GM19438 (cell line): ENCODE measurements around the gene ARMC9.
"Not testable (repeated sequence)": the region's sequence is repeated elsewhere in the genome, so short reads cannot be mapped to it uniquely, and the experiment has no call there.

Experiments
- ATAC-seq: cut with Tn5 transposase; IDR thresholded peaks from one replicate; pipeline ENCODE4 v1.9.1; 2021; ENCODE audit warnings: low read depth; ENCODE audit not compliant: unreplicated experiment

Gene ARMC9

GRCh38 chr2:231241755-231242507, 43.5 kb downstream of the ARMC9 start:
- no peak for ATAC-seq

DNA sequence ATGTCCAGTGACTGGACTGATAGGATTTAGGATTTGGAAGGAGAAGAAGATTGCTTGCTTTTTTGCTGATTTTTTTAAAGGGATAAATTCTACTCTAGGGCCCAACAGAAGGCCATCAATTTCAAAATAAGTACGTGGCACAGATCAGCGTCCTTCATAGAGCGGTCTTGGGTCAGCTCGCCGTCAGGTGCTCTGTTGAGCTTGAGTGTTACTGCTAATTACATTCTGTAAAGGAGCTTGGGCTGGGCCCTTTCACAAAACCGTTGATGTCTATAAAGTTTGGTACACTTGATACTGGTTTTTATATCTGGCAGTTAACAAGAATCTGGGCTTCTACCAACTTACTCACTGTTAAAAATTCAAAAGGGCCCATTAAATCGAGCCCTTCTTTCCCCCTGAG, 45.4 kb downstream of the ARMC9 start:
- no peak for ATAC-seq

GRCh38 chr2:231244382-231245248, 46.2 kb downstream of the ARMC9 start:
- no peak for ATAC-seq

DNA sequence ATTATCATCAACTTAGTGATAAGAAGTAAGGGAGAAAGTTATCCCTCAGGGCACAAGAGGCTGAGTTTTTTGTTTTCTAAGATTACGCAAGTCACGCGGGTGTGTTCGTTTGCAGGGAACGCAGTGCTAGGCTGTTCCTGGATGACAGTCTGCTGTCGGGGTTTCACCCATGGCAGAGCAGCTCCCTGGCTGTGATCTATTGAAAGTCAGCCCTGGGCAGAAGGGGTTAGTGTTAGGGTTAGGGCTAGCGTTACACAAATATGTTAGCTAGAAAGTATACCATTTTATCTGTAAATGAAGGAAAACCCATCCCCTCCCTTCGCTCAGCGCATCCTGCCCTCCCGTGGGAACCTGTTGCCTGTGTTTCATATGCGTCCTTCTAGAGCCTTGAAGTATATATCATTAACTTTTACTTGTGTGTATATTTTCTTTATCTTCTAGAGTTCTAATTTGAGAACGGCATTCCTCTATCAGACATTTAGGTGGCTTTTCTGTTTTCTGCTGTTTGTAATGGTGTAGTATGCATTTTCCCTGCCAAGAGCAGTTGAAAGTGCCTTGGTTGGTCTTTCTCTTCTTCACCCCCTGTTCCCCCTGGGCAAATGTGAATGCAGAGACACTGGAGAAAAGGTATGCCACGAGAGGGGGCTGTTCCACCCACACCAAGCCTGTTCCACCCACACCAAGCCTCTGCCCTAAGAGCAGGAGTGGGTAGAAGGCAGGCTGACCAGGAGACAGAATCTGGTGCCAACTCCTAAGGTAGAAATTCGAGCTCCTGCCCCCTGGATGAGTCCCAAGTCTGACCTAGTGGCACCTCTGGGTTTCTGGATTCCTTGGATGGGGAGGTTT, 47.0 kb downstream of the ARMC9 start:
- no peak for ATAC-seq

DNA sequence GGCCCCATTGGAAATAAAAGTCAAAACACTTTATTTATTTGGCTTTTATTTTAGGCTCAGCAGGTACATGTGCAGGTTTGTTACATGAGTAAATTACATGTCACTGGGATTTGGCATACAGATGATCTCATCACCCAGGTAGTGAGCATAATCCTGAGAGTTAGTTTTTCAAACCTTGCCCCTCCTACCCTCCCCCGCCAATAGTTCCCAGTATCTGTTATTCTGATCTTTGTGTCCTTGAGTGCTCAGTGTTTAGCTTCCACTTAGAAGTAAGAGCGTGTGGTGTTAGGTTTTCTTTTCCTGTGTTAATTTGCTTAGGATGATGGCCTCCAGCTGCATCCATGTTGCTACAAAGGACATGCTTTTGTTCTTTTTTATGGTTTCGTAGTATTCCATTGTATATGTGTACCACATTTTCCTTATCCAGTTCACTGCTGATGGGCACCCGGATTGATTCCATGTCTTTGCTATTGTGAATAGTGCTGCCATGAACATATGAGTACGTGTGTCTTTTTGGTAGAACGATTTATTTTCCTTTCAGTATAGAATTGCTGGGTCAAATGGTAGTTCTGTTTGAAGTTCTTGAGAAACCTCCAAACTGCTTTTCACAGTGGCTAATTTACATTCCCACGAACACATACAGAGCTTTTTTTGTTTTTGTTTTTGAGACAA, 47.9 kb downstream of the ARMC9 start:
- ATAC-seq: no peak

DNA sequence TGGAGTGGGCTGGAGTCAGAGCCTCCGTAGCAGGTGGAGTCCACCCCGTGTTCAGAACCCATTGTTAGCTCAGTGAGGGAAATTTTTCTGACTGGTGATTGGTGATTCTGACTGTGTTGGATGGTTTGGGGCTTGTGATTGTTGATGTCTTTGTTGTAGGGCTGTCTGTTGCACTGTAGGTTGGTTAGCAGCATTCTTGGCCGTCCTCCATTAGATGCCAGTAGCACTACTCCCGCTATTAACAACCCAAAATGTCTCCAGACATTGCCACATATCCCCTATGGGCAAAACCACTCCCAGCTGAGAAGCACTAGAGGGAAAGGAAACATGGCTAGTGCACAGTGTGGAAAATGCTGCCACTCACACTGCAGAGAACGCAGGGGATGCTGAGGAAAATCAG, 51.7 kb downstream of the ARMC9 start:
- no peak for ATAC-seq

DNA sequence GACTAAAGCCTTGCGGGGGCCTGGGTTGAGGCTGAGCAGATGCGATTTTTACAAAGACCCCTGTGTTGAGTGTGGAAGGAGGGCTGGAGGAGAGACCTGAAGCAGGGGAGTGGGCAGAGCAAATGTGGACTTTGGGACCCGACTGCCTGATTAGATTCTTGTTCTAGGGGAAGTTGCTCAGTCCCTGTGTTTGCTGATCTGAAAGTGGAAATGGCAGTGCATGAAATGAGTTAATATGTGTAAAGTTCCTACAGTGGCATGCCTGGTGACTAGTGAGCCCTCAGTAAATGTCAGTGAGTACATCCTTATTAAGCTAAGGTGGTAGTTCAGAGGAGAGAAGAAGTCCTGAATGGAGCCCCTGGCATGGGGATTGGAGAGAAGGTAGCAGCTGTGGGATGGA, 52.3 kb downstream of the ARMC9 start:
- ATAC-seq: no peak

- ATAC-seq: not testable (repeated sequence)
These were observed 54.9 kb downstream of the ARMC9 start for GRCh38 chr2:231253292-231253691.

DNA sequence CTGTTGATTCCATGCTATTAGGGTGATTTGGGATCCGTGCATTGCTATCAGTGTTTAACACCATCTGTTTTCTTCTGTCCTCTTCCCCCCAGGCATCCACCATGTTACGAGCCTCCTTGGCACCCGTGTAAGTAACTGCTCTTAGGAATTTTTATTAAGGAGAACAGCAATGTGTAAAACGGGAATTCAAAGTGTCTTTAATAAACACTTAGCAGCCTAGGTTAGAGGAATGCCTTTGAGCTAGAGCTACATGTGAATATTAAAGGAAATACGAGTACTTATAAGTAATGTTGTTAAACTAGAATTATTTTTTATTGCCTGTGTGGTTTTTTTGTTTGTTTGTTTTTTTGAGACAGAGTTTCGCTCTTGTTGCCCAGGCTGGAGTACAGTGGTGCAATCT, 58.1 kb downstream of the ARMC9 start:
- ATAC-seq: no peak

DNA sequence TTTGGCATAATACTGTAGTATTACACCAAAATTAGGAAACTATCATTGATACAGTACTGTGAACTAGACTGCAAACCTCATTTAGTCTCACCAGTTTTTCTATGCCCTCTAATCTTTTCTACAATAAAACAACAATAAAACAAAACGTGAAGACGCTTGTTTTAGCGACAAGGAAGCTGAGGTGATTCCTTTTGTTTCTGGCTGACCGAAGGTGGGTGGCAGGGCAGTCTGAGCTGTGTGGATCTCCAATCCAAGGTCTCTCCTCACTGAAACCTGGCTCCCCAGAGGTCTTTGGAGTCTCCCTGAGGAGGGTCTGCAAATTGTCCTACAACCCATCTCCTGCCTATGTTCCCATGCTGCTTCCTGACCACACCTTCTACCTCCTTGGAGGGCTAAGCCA, 59.3 kb downstream of the ARMC9 start:
- ATAC-seq: no peak

- no peak for ATAC-seq
These were observed 60.3 kb downstream of the ARMC9 start for GRCh38 chr2:231258701-231259100.

GRCh38 chr2:231259104-231259503, 60.7 kb downstream of the ARMC9 start:
- ATAC-seq: no peak

DNA sequence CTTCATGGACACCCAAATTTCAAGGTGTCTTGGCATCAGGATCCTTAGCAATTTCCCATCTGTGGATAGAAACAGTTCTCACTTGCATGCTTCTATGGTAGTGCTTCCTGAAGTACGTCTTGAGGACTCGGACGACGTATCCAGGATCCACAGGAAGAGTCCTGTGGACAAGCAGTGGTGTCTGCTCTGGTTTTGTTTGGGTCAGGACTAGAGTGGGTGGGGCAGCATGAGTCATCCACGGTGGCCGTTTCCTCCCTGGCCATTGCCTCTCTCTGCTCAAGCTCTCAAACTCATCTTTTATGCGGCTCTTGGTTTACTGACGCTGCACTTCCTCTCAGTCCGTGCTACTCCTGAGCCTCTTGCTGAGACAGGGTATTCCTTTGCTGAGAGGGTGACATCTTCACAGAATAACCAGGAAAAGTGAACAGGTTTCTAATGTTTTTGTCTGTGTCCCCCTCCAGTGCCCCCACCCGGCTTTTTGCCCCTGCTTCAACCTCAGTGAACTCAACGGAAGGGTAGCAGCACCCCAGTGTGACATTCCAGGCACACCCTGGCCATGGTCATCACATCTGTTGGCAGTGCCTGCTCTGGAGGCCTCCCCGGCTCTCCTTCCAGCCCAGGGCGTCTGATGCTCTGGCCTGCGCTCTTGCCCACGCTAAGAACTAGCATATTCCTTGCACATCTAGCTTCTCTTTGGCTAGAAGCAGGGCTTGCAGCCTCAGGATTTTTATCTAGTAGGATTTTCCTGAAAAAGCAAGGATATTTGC, 62.2 kb downstream of the ARMC9 start:
- ATAC-seq: no peak

DNA sequence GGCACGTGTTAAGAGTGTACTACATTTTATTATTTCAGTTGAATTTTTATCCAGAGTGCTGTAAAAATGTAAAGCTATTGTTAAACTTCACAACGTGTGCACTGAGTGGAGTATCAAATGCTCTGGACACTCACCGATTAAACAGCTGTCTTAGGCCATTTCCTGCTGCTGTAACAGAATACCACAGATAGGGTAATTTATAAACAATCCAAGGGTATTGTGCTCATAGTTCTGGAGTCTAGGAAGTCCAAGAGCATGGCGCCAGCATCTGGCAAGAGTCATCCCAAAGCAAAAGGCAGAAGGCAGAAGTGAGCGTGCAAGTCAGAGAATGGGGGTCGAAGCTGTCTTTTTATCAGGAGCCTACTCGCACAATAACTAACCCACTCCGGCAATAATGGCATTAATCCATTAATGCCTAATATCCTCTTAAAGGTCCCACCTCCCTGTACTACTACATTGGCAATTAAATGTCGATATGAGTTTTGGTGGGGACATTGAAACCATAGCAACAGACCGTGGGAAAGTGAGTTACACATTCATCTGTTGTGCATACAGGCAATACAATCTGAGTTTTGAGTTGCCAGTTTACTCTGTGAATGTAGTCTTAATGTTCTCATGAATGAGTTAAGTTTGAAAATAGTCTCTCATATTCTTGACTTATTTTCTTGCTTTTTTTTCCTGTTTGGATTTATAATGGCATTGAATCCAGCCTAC, 64.8 kb downstream of the ARMC9 start:
- no peak for ATAC-seq

- no peak for ATAC-seq
These were observed 72.0 kb downstream of the ARMC9 start for GRCh38 chr2:231270221-231271114.

- ATAC-seq: no peak
These were observed 74.6 kb downstream of the ARMC9 start for GRCh38 chr2:231272991-231273390.

DNA sequence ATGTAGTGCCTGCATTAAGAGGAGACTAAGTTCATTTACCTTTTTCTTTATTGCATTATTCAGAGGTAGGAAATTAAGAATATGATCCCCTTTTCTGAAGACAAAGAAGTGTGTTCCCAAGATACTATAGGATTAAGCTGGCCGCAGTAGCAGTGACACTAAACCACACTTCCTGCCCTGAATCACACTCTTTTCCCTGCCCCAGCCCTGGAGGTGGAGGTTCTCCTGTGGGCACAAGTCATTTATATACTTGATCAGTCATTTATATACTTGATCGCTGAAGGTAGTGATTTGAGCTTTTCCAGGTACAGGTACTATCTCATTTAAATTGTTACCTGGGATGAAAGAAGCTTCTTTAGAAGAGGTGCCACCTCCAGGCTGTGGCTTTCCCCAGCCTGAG, 78.6 kb downstream of the ARMC9 start:
- ATAC-seq: no peak

GRCh38 chr2:231277962-231278361, 79.5 kb downstream of the ARMC9 start:
- no peak for ATAC-seq
